ENCODE results near the gene KCNJ16.

- TF ChIP-seq CTCF (IDR thresholded peaks at IDR 0.05) (no peak), POLR2A (IDR thresholded peaks at IDR 0.05) (no peak)
These were observed 30.6 kb downstream of the KCNJ16 start for GRCh38 chr17:70105641-70106040.
